HG03064 (cell line): ENCODE measurements around the gene P4HA1.
"Not testable (repeated sequence)": the region's sequence is repeated elsewhere in the genome, so short reads cannot be mapped to it uniquely, and the experiment has no call there.

Experiments
- ATAC-seq: cut with Tn5 transposase; IDR thresholded peaks from one replicate; pipeline ENCODE4 v1.9.1; 2021; ENCODE audit warnings: low read depth; ENCODE audit not compliant: unreplicated experiment

P4HA1 gene

DNA sequence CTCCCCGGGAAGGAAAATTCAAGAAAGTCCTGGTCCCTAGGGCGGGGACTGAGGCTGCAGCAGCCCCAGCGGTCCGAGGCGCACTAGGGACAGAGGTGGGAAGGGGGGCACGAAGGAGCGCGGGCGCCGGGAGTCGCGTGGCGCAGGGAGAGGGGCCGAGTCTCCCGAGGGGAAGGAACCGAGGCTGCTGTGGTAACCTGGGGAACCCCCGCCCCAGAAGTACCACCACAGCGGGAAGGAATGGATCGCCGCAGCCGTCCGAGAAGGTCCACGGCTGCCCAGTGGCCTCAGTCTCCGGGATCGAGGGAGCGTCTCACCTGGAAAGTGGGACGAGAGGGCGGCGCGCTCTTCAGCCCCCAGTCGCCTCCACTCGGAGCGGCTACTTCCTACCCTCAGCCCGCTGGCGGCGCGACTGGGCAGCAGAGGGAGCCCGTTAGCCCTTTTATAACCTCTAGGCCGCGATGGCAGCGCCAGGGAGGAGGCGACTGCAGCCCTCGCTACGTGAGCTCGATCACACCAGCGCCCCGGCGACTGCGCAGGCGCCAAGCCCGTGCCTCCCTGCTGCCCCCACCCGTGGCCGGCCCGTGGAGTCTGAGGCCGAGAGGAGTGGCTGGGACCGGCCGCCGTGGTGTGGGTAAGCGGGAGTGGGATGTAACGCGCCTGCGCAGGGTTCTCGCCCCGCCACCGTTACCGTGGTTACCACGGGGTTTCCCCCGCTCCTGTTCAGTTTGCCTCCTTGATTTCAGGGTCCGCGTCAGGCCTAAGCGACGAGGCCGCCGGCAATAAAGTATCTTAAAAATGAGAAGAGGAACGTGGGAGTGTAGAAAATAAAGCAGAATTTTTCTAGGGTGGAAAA is at the start of gene P4HA1:
Gene P4HA1 (minus strand): TSS at position 418 of the 856 bp plus-strand sequence. CDS start 21,983 bp downstream, outside the sequence.
- peak; percentile 83 for ATAC-seq

GRCh38 chr10:73141603-73142002 is 44.9 kb upstream of the P4HA1 start:
- no peak for ATAC-seq

DNA sequence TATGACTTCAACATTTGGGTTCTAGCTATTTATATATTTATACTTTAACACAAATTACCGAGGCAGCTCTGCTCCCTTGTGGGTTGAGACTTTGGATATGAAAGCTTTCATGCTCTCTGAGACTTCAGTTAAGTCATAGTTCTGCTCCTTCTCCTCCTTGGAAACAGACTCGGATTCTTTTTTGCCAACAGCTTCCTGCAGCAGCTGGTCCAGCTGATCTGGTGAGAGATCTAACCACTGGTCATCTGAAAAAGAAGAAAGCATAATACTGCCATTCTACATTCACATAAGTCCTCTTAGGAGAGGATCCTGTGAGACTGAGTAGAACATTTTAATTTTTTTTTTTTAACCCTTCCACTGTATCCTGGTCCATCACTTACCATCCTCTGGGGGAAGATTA is 42.6 kb upstream of the P4HA1 start:
- no peak for ATAC-seq

DNA sequence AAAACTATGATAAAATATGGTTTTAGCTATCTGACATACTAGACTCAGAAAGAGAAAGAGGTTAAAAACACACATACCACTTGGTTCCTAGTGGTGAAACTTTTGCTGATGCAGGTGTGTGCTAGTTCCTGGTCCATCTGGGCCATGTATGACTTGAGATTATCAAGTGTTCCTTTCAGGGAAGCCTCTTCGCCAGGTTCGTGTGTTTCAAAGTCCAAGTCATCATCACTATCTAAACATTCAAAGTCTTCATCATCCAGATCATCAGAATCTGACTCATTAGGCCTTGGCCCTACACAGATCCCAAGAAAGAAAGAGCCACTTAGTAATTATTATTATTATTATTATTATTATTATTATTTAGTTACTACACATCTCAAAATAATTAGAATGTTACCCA is 40.0 kb upstream of the P4HA1 start:
- ATAC-seq: no peak

DNA sequence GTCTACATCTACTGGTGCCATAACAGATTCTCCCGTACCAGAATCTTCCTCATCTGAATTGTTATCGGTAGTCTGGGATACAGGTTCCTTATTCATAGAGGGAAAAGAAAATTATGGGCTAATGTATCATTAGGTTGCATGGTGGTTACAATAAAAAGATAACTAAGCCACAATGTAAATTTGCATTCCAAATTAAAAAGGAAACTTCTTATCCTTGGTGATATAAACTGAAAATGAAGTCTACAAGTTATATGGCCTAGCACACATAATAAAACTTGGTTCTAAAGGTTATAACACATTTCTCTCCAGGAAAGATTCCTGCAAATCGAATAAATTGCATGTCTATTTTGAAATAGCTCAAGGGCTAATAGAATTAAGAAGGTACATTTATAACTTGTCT is 38.1 kb upstream of the P4HA1 start:
- no peak for ATAC-seq

- no peak for ATAC-seq
Measured at GRCh38 chr10:73131913-73132686, 35.4 kb upstream of the P4HA1 start.

DNA sequence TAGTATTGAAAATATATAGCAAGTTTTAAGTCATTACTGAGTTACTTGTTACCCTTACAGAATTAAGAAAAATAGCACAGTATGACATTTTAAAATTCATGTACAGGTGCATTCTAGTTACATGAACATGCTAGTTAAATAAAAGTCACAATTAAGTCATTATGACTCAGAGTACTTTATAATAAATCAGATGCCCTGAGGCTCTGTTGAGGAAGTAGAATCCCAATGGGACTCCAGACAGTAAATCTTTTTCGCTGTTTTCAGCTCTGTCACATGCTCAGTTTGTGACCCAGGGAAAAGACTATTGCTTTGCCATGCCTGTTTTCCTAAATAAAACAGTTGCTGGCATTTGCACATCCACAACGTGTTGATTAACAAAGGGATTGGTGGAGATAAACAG is 34.6 kb upstream of the P4HA1 start:
- no peak for ATAC-seq

DNA sequence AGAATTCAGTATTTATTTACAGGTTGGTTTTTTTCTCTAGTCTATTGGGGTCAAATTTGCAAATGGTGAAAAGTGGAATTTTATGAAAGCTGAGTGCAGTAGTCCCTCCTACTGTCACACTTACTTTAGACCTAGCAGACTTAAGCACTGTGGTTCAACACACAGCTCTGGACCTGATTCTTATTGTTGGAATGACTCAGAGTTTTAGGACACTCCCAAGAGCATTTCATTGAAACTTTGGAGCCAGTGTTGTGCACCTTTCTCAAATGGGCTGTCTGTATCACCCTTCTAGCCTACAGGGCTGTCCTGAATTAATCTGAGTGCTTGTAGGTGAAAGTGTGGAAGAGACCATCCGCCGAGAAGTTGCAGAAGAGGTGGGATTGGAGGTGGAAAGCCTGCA is 29.7 kb upstream of the P4HA1 start:
- no peak for ATAC-seq

GRCh38 chr10:73119952-73120351 is 23.3 kb upstream of the P4HA1 start:
- no peak for ATAC-seq

- no peak for ATAC-seq
Measured at GRCh38 chr10:73119457-73119856, 22.8 kb upstream of the P4HA1 start.

GRCh38 chr10:73117976-73118743 is 21.5 kb upstream of the P4HA1 start:
- ATAC-seq: peak; percentile 83

DNA sequence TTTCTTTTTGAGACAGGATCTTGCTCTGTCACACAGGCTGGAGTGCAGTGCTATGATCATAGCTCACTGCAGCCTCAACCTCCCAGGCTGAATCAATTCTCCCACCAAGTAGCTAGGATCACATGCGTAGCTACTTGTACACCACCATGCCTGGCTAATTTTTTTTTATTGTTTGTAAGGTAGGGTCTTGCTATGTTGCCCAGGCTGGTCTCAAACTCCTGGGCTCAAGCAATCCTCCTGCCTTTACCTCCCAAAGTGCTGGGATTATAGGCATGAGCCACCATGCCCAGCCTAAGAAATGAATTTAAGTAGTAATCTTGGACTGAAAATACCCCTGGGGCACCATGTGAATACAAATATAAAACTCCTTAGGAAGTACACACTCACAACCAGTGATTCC is 19.4 kb upstream of the P4HA1 start:
- ATAC-seq: no peak

- no peak for ATAC-seq
Measured at GRCh38 chr10:73113551-73113950, 16.9 kb upstream of the P4HA1 start.

DNA sequence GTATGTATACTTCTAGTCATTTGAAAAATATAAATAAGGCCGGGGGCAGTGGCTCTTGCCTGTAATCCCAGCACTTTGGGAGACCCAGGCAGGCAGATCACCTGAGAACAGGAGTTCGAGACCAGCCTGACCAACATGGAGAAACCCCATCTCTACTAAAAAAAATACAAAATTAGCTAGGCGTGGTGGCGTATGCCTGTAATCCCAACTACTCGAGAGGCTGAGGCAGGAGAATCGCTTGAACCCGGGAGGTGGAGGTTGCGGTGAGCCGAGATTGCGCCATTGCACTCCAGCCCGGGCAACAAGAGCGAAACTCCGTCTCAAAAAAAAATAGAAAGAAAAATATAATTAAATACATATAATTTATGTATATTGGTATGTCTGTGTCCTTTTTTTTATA is 15.4 kb upstream of the P4HA1 start:
- not testable (repeated sequence) for ATAC-seq

- ATAC-seq: peak; percentile 54
Measured at GRCh38 chr10:73110345-73110849, 13.7 kb upstream of the P4HA1 start, which contains the start of gene NUDT13. NUDT13 (plus strand) TSS chr10:73110455; CDS start chr10:73114366, 3,911 bp downstream.

- ATAC-seq: not testable (repeated sequence)
Measured at GRCh38 chr10:73109248-73109652, 12.6 kb upstream of the P4HA1 start.

GRCh38 chr10:73106301-73106700 is 9.6 kb upstream of the P4HA1 start:
- ATAC-seq: no peak

DNA sequence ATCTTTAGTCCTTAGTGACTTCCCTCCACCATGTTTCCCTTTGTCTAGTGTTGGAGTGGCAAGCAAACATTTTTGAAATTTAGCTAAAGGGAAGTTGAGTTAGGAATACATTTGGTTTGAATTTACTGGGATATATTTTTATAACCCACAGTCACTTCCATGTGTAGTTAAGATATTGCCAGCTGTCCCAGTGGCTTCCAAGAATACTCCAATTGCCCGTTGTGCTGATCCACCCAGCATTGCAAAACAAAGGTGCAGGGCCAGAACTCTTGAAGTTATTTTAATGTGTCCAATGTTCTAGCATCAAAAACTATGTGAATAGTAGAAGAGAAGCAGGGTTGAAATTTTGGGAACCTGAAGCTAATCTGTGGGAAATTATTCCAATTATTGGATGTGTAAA is 2.5 kb upstream of the P4HA1 start:
- ATAC-seq: no peak

GRCh38 chr10:73097305-73097670 is 622 bp upstream of the P4HA1 start:
- no peak for ATAC-seq

DNA sequence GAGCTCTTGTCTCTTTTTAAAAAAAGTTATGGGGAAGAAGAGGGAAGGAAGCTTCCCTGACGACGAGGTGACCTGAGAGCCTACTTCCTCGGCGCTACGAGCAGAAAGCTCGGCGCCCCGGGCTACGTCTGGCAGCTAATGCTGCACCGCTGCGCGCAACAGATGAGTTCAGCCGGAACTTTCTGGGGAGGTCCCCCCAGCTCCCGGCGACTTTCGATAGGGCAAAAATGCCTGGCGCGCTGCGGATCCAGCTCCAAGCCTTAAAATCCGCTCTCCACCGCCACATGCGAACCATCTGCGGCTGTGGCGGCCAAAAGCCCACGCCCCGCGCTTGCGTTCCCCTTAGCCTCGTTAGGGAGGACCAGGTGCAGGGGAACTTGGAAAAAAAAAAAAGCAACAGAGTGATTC is 621 bp downstream of the P4HA1 start:
- peak; percentile 18 for ATAC-seq
